Measurements from ENCODE around the gene NAGLU. TPM values are rescaled to one million over a fixed set of nuclear protein-coding genes. Genes with fewer than 3 reads are reported as not detected.
A peak's percentile ranks its signal among the peaks of the same experiment; 100 is the strongest.

Gene NAGLU
- total and polyA plus RNA-seq, 2 of the 13 experiments (the other 11 are each of a cell fraction or from before 2014, with no cell fraction given): 28.2 to 40.1 TPM

GRCh38 chr17:42577532-42578281, 41.7 kb downstream of the NAGLU start, which contains the start of gene PSMC3IP (continued):
- TF ChIP-seq FOXK1 (CRISPR knock-in tag; IDR thresholded peaks at IDR 0.05; ENCODE audit: borderline replicate concordance, low read depth) (peak; percentile 63; the same call in 1 of the 2 replicates), ZNF276 (CRISPR knock-in tag; IDR thresholded peaks at IDR 0.05; ENCODE audit: low read depth) (no peak), TOPORS (CRISPR knock-in tag; IDR thresholded peaks at IDR 0.05) (peak; percentile 95), ZNF724P (CRISPR knock-in tag; IDR thresholded peaks at IDR 0.05; ENCODE audit: borderline replicate concordance) (no peak), KLF9 (CRISPR knock-in tag; IDR thresholded peaks at IDR 0.05; ENCODE audit: low read depth) (peak; percentile 84; the same call in 1 of the 2 replicates), ZNF782 (CRISPR knock-in tag; IDR thresholded peaks at IDR 0.05; ENCODE audit: borderline replicate concordance) (peak; percentile 37), FOXM1 (CRISPR knock-in tag; IDR thresholded peaks at IDR 0.05) (no peak), NRL (CRISPR knock-in tag; IDR thresholded peaks at IDR 0.05; ENCODE audit: borderline replicate concordance) (peak; percentile 95), ZBTB3 (CRISPR knock-in tag; IDR thresholded peaks at IDR 0.05; ENCODE audit: borderline replicate concordance, low read depth) (0 out of 2 replicates have a peak, but pooled peaks have one; percentile 57), NCOA2 (CRISPR knock-in tag; IDR thresholded peaks at IDR 0.05) (peak; percentile 72), MTA1 (CRISPR knock-in tag; IDR thresholded peaks at IDR 0.05; ENCODE audit: borderline replicate concordance) (peak; percentile 66; the same call in 1 of the 2 replicates), SMAD3 (CRISPR knock-in tag; IDR thresholded peaks at IDR 0.05) (peak; percentile 86), NR2F2 (IDR thresholded peaks at IDR 0.05; ENCODE audit: borderline replicate concordance, low read depth) (peak; percentile 47; the same call in 1 of the 2 replicates), PITX1 (CRISPR knock-in tag; IDR thresholded peaks at IDR 0.05) (peak; percentile 37; the same call in 1 of the 2 replicates), ZFP36L1 (CRISPR knock-in tag; IDR thresholded peaks at IDR 0.05) (peak; percentile 85; the same call in 1 of the 2 replicates), CBX5 (CRISPR knock-in tag; IDR thresholded peaks at IDR 0.05; ENCODE audit: borderline replicate concordance) (peak; percentile 80), ZNF549 (CRISPR knock-in tag; IDR thresholded peaks at IDR 0.05) (no peak), SAFB2 (CRISPR knock-in tag; IDR thresholded peaks at IDR 0.05; ENCODE audit: borderline replicate concordance, low read depth) (no peak), ATF7-NPFF (CRISPR knock-in tag; IDR thresholded peaks at IDR 0.05; ENCODE audit: low read depth) (peak; percentile 72), ZNF766 (CRISPR knock-in tag; IDR thresholded peaks at IDR 0.05; ENCODE audit: borderline replicate concordance) (no peak; the same call in 1 of the 2 replicates), PCBP1 (IDR thresholded peaks at IDR 0.05; ENCODE audit: borderline replicate concordance, low read depth, low read length) (no peak), ZFP37 (CRISPR knock-in tag; IDR thresholded peaks at IDR 0.05; ENCODE audit: borderline replicate concordance) (no peak)
- TF ChIP-seq, protein P1, sequence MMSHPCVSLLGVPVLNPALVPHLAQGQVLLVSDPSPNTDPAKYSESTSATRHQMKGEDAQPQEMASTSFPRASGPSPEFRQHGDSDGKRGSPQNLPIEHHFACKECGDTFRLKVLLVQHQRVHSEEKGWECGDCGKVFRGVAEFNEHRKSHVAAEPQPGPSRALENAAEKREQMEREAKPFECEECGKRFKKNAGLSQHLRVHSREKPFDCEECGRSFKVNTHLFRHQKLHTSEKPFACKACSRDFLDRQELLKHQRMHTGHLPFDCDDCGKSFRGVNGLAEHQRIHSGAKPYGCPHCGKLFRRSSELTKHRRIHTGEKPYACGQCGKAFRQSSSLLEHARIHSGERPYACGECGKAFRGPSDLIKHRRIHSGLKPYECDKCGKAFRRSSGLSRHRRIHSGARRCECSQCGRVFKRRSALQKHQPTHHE (CRISPR knock-in tag; IDR thresholded peaks at IDR 0.05; ENCODE audit: borderline replicate concordance): no peak
- TF ChIP-seq, protein P2, sequence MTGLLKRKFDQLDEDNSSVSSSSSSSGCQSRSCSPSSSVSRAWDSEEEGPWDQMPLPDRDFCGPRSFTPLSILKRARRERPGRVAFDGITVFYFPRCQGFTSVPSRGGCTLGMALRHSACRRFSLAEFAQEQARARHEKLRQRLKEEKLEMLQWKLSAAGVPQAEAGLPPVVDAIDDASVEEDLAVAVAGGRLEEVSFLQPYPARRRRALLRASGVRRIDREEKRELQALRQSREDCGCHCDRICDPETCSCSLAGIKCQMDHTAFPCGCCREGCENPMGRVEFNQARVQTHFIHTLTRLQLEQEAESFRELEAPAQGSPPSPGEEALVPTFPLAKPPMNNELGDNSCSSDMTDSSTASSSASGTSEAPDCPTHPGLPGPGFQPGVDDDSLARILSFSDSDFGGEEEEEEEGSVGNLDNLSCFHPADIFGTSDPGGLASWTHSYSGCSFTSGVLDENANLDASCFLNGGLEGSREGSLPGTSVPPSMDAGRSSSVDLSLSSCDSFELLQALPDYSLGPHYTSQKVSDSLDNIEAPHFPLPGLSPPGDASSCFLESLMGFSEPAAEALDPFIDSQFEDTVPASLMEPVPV (CRISPR knock-in tag; IDR thresholded peaks at IDR 0.05): peak; percentile 88

Measured in HepG2 (cell line).